Astrocyte of the spinal cord (primary cell): ENCODE data around the gene TPRN.

Experiments
- DNase-seq: peaks from one replicate; pipeline ENCODE4 v3.0.0; 2011; ENCODE audit warnings: low read depth, low spot score
- H3K4me3 ChIP-seq: 2 replicates; pipeline ENCODE4 v1.5.1; 2011; ENCODE audit warnings: low read depth, mild to moderate bottlenecking, low read length, moderate library complexity
- CTCF ChIP-seq: IDR thresholded peaks from 2 replicates; pipeline ENCODE4 v1.5.1; 2012; ENCODE audit warnings: low read depth, mild to moderate bottlenecking, low read length, inconsistent platforms
- in situ Hi-C: cut with HindIII; loops from 2 replicates; pipeline ENCODE4 v1.10.0; 2017; ENCODE audit warnings: low sequenced_read_pairs

TPRN gene

GRCh38 chr9:137161558-137162486 lies 38.7 kb downstream of the TPRN start:
- DNase-seq: no peak
- no peak overlapping the region for H3K4me3 ChIP-seq
- TF ChIP-seq CTCF: no peak
- in situ Hi-C loops: no loop called here

DNA sequence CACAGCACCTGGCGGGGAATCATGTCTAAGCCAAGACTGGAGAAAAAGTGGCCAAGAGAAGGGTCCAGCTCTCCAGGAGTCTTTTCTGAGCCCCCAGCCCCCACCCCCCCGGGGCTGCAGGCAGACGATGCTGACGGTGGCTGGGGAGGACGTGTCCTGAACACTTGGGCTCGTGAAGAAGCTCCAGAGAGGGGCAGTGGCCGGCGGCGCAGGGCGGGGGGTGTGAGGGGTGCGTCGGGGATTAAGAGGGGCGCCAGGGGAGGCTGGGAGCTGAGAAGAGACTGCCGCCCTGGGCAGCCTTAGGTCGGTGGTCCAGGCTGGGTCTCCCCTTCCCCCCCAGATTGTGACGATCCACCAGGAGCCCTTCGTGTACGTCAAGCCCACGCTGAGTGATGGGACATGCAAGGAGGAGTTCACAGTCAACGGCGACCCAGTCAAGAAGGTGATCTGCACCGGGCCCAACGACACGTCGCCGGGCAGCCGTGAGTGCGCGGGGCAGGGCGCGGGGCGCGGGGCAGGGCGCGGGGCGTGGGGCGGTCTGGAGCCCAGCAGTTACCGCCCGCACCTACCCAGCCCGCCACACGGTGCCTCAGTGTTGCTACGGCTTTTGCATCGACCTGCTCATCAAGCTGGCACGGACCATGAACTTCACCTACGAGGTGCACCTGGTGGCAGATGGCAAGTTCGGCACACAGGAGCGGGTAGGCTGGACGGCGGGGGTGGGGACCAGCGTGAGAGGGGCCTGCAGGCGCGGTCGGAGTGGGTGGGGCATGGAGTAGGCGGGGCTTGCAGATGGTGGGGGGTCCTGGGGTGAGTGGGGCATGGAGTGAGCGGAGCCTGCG lies 39.6 kb downstream of the TPRN start:
- in situ Hi-C loops: no loop called here
- DNase-seq: no peak
- TF ChIP-seq CTCF: no peak
- H3K4me3 ChIP-seq: no peak overlapping the region

- no peak for DNase-seq
- no peak for TF ChIP-seq CTCF
- no peak overlapping the region for H3K4me3 ChIP-seq
- in situ Hi-C loops: no loop called here
Observed at GRCh38 chr9:137160054-137160425, 40.5 kb downstream of the TPRN start.

DNA sequence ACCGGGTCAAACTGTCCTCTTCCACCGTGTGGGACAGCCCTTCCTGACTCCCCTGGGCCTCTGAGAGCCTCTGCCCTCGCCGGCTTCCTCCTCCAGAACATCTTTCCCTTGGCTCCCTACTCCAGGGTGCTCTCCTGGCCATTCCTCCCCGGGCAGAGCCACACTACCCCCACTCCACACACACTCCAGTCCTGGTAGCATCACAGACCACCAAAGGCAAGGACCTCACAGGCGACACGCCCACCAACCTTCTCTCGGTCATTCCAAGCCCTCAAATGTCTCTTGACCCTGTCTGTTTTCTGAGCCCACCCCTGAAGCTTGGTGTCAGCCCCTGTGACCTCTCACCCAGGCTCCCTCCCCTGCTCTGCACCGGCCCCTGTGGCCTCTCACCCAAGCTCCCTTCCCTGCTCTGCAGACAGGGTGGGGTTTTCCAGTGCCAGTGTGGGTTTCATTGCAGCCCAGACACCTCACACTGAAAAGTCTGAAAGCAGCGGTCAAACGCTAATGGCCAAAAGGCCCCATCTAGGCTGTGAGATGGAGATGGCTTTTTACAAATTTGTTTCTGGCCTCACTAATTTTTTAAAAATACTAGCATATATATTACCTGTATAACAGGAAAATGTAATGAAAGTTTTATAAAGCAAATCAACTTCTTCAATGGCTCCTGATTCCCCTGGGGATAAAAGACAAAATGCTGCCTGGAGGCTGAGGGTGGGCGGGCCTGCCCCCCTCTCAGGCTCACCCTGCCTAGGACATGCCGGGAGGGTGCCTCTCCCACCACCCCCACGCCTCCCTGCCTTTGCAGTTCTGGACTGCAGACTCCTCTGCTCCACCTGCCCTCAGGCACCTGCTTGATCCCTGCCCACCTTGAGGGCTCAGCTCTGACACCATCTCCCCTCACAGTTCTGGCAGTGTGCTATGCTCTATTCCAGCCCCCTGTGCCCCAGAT lies 41.2 kb downstream of the TPRN start:
- in situ Hi-C loops: no loop called here
- no peak for DNase-seq
- TF ChIP-seq CTCF: no peak
- no peak overlapping the region for H3K4me3 ChIP-seq

GRCh38 chr9:137158625-137159024 lies 41.9 kb downstream of the TPRN start:
- no peak for TF ChIP-seq CTCF
- no peak overlapping the region for H3K4me3 ChIP-seq
- DNase-seq: no peak
- in situ Hi-C loops: no loop called here
